Measurements from ENCODE around the gene SNTB2.
"Not testable (repeated sequence)": the region's sequence is repeated elsewhere in the genome, so short reads cannot be mapped to it uniquely, and the experiment has no call there.

SNTB2 gene

DNA sequence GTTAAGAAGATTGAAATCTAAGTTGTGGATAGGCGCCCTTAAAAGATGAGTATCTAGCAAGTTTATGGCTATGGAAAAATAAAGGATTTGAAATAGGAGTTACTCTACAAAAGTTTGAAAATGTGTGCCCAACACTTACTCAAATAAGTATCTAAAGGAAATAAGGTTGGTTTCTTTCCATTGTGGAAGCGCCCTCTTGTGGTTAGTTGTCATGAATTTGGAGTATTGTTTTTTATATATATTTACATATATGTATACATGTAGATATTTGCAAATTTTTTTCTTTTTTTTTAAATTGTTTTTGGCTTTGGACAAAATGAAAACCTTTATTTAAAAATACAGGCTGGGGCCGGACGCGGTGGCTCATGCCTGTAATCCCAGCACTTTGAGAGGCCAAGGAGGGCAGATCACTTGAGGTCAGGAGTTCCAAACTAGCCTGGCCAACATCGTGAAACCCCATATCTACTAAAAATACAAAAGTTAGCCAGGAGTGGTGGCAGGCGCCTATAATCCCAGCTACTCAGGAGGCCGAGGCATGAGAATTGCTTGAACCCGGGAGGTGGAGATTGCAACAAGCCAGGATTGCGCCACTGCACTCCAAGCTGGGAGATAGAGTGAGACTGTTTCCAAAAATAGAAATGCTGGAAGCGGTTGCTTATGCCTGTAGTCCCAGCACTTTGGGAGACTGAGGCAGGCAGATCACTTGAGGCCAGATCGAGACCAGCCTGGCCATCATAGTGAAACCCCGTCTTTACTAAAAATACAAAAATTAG lies 100.2 kb downstream of the SNTB2 start:
- DNase-seq (ENCODE audit: low read depth in 2 of 2) = no peak

DNA sequence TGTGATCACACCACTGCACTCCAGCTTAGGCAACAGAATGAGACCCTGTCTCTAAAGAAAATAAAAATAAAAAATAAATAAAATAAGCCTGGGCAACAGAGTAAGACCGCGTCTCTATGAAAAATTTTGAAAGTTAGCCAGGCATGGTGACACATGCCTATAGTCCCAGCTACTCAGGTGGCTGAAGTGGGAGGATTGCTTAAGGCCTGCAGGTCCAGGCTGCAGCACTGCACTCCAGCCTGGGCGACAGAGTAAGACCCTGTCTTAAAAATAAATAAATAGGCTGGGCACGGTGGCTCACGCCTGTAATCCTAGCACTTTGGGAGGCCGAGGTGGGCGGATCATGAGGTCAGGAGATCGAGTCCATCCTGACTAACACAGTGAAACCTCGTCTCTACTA lies 104.7 kb downstream of the SNTB2 start:
- DNase-seq (ENCODE audit: low read depth in 2 of 2) = not testable (repeated sequence)

DNA sequence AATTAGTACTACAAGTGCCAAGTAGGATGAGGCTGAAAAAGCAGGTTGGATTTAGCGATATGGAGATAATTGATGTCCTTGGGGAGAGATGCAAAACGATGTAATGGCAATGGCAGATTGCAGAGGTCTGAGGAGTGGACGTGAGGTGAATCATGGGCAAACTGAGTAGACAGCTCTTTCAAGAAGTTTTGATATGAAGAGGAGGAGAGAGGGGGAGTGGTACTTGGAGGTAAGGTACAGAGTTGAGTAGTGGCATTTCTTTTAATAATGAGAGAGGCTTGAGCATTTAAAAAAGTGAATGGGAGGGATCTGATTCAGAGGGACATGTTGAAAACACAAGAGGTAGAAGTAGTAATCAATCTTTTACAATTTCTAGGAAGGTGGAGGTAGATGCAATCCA lies 106.4 kb downstream of the SNTB2 start:
- no peak for DNase-seq (ENCODE audit: low read depth in 2 of 2)

DNA sequence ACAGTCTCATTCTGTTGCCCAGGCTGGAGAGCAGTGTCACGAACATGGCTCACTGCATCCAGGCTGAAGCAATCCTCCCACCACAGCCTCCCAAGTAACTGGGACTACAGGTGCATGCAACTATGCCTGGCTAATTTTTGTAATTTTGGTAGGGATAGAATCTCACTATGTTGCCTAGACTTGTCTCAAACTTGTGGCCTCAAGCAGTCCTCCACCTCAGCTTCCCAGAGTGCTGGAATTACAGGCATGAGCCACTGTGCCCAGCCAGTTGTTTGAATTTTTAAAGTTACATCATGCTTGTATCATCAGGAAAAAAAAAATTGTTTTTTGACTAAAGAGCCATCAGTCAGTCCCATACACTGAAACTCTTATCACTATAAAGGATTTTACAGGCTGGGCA lies 107.1 kb downstream of the SNTB2 start:
- DNase-seq (ENCODE audit: low read depth in 2 of 2) = no peak

DNA sequence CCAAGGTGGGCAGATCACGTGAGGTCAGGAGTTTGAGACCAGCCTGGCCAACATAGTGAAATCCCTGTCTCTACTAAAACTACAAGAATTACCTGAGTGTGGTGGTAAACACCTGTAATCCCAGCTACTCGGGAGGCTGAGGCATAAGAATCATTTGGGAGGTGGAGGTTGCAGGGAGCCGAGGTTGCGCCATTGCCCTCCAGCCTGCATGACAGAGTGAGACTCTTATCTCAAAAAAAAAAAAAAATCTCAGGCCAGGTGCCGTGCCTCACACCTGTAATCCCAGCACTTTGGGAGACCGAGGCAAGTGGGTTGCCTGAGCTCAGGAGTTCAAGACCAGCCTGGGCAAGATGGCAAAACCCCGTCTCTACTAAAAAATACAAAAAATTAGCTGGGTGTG lies 109.8 kb downstream of the SNTB2 start:
- DNase-seq (ENCODE audit: low read depth in 2 of 2) = not testable (repeated sequence)

DNA sequence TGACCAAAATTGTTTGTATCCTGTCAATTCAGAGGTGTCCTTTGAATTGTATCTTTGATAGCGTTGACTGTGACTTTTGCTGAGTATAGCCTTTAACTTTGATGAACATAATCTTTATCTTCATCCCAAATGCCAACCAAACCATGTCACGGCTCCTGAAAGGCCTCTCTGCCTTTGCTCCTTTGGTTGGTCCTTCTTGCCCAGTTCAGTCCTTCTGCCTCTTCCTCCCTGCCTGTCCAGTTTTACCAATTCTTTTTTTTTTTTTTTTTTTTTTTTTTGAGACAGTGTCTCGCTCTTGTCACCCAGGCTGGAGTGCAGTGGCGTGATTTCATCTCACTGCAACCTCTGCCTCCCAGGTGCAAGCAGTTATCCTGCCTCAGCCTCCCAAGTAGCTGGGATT lies 111.3 kb downstream of the SNTB2 start:
- no peak for DNase-seq (ENCODE audit: low read depth in 2 of 2)

DNA sequence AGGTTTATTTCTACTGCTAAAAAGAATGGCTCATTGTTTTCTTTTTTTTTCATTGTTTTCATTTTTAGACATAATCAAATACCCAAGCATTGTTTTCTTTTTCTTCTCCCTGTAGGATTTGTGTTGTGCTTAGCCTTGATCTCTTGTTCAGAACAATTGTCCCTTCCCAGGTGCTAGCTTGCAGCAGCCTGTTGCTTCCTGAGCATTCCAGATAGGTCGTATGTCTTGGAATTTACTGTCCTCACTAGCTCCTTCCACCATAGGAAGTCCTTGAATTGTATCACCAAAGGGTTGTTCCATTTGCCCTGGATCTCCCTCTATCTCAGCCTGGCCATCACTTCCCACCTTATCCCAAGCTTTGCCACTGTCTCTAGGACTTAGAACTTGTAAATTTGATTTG lies 114.2 kb downstream of the SNTB2 start:
- no peak for DNase-seq (ENCODE audit: low read depth in 2 of 2)

DNA sequence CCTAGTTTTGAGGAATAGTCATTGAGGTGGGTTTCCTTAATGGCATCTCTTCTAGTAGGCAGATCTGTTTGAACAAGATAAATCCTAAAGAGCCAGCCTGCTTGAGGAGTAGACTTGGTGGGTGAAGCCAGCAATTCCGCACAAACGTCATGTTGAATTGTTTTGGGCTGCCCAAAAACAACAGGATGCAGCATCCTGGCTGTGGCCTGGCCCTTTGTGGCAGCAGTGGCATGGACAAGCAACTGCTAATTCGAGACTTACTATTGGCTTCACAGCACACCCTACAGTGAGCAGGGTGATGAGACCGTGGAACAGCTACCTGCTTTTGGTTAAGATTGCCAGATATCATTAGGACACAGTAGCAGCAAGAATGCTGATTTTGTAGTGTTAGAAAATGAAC lies 114.9 kb downstream of the SNTB2 start:
- DNase-seq (ENCODE audit: low read depth in 2 of 2) = no peak

DNA sequence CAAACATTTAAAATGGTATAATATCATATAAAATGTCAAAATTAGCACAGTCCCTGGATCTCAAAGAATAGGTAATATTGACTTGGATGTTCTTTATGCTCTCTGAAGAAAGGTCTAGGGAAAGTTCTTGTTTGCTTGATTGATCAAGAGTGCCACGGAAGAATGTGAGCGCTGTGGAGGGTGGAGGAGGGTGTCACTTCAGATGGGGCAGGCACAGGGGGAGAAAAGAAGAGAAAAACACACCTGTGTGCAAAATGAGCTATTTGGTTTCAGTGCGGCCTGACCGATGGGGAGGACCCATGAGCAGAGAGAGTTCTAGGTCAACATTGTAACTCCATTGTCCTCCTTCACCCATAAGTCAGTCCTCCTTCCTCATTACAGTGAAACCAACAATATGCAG lies 115.3 kb downstream of the SNTB2 start:
- no peak for DNase-seq (ENCODE audit: low read depth in 2 of 2)

DNA sequence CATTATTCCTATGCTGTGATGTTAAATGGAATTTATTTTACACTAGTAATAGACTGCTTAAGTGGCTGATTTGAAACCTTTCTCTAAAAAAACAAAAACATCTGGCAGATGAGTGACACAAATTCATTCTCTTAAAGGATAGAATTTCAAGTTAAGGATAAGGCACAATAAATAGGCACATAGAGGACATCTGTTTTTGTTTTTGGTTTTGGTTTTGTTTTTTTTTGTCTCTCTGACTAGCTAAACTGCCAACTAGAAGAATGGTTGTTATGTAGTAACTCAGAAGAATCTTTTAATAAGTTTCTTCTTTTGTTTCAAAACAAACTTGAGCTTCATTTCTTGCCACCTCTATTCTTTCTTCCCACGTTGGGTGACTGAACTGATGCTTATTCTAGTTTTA lies 119.1 kb downstream of the SNTB2 start:
- DNase-seq (ENCODE audit: low read depth in 2 of 2) = no peak

DNA sequence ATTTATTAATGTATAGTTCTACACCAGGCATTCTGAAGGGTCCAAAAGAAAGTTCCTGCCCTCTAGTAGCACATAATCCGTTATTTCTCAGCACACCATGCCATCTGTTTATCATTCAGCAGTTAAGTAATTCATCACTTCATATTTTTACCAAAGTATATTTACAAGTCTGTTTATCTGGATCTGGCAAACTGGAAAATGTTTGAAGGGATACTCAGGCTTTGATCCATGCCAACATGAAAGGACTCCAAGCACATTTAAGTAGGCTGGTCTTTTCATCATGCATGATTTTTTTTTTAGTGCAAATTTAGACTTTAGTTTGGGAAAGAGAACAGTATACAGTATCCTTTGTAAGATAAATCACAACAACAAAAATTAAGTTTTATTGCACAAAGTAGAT lies 120.1 kb downstream of the SNTB2 start:
- no peak for DNase-seq (ENCODE audit: low read depth in 2 of 2)

DNA sequence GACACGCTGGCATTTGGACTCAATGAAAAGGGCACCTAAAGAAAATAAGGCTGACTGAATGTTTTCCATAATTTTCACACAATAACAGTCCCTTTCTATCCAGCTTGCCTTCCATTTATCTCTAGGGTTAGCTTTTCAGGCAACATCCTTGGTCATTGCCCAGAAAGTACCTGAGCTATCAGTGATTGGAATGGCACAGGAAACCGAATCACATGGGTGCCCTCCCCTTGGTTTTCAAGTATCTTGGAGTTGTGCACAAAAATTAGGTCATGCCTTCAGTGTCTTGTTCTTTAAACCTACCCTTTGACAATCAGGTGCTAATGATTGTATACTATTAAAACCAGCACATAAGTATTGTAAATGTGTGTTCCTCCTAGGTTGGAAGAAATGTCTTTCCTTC lies 120.9 kb downstream of the SNTB2 start:
- DNase-seq (ENCODE audit: low read depth in 2 of 2) = no peak

DNA sequence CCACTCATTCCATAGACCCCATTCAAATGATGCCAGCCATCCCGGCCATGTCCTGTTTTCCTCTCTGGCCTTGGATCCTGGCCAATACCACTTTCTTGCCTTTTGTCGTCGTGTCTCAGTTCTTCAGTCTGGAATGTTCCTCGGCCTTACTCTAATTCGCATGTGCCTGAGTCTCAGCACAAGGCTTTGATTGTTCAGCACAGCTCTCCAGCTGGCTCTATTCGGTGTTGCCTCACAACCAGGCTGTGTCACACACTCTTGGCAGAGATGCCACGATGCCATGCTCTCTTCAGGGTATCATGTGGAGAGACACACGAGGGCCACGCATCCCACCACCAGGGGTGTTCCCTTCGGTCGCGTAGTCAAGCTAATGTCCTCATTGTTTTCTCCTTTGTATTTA lies 122.4 kb downstream of the SNTB2 start:
- no peak for DNase-seq (ENCODE audit: low read depth in 2 of 2)

DNA sequence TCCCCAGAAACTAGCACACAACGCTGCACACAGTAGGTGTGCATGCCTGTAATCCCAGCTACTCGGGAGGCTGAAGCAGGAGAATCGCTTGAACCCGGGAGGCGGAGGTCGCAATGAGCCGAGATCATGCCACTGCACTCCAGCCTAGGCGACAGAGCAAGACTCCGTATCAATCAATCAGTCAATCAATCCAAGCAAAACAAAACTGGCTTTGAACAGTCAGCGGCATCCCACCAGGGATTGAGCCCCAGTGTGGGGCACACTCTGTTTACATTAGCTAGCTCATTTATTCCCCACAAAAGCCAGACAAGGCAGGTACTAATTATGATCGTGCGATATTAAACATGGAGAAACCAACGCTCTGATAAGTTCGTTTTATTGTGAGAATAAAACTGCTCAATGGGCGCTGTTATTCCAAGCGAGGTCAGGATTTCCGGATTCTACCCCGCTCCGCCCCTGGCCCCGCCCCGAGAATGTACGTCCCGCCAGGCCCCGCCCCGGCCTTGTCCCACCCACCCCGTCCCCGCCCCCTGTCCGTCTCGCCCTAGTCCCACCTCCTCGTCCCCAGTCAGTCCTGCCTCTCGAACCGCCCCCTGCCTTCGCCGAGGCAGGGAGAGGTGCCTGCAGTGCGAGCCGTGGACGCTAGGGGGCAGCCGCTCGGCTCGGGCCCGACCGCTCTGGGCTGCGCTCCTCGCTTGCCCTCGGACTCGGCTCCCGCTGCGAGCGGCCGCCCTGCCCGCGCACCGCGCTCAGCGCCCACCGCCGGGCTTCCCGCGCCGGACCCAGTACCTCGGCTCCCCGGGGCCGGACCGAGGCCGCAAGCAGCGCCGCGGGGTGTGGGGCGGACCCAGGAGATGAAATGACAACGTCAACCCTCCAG lies 123.9 kb downstream of the SNTB2 start, which contains the start of gene VPS4A:
Gene VPS4A (plus strand): TSS at position 698 of the 880 bp plus-strand sequence. CDS start 162 bp downstream, at position 860.
- peak; percentile 93 to 97 for DNase-seq (ENCODE audit: low read depth in 2 of 2)

DNA sequence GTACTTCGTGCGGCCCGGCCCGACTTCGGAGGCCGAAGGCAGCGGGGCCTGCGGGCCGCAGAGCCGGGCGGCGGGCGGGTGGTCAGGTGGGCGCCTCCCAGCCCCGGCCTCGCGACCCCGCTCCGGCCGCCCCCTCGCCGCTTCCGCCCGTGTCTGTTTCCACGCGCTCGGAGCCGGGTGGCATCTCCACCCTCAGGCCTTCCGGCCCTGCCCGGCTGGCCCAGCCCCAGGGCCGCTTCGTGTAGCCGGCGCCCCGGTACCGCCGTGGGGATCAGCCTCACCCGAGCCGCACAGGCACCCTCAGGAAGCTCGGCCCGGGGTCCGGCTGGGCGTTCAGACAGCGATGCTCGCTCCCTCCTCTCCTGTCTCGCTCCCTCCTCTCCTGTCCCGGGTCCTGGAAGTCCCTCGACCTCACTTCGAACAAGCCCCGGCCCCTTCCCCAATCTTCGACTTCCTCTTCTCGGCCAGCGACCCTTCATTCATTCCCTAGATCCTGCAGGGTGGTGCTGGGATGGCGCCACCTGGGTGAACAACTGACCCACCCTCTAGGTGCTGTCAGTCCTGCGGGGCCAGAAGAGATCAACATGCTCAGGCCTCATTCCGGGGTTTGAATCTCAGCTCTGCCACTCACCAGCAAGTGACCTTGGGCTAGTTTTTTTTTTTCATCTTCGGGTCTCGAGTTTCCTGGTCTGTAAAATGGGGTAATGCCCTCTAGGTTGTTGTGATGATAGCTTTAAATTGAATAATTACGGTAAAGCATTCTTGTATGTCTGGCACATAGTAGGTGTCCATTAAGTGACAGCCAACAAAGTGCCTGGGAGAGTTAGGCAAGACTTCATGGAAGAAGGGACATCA lies 124.8 kb downstream of the SNTB2 start:
- no peak for DNase-seq (ENCODE audit: low read depth in 2 of 2)

DNA sequence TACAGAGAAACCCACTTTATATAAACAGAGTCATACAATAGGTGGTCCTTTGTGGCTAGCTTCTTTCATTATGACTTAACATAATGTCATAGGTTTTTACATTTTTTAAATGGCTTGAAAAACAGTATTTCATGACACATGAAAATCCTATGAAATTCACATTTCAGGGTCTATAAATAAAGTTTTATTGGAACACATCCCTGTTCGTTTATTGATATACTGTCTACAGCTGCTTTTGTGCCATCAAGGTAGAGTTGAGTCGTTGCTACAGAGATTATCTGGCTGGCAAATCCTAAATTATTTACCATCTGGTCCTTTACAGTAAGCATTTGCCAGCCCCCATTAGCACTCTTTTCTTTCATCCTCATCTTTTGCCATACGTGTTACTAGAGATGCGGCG lies 126.5 kb downstream of the SNTB2 start:
- DNase-seq (ENCODE audit: low read depth in 2 of 2) = no peak

DNA sequence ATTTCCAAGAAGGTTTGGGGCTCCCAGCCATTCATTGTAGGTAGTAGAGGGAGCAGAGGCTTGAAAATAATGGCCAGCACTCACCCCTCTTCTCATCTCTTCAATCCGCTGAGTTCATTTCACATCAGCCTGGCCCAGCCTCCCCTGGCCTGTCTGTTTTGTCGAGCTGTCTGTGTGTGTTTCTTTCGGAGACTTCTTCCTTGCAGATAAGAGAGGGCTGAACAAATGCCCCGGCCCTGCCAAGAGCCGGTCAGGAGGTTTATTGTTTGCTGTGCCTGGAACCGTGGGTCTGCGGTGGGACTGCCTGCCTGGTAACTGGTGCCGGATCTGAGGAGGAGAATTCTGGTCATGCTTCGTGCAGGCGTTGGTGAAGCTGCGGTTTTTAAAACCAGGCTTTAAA lies 127.6 kb downstream of the SNTB2 start:
- no peak for DNase-seq (ENCODE audit: low read depth in 2 of 2)

DNA sequence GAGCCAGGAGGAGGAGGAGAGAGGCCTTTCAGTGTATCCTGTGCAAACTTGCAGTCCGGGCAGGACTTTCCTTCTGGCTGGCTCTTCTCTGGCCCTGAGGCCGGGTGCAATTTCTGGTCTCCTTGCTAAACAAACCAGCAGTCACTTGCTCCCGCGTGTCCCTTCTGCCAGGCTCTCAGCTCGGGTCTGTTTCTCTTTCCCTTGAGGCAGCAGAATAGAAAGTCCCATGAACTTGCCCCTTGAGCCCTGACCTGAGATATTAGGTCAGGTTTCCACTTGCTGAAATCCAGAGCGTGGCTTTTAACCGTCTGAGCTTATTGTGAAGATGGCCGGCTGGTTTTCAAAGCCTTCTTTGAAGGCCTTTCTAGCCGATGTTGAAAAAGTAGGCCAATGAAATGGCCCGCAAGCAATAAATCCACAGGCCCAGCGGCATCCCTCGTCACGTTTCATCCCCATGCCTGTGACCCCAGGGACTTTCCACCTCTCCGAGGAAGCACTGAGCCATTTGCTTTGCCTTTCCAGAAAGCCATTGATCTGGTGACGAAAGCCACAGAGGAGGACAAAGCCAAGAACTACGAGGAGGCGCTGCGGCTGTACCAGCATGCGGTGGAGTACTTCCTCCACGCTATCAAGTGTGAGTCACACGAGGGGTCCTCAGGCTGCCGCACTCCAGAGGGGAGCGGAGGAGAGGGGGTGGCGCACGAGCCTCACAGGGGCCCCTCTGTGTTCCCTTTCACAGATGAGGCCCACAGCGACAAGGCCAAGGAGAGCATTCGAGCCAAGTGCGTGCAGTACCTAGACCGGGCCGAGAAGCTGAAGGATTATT lies 128.7 kb downstream of the SNTB2 start:
- DNase-seq (ENCODE audit: low read depth in 2 of 2) = no peak

DNA sequence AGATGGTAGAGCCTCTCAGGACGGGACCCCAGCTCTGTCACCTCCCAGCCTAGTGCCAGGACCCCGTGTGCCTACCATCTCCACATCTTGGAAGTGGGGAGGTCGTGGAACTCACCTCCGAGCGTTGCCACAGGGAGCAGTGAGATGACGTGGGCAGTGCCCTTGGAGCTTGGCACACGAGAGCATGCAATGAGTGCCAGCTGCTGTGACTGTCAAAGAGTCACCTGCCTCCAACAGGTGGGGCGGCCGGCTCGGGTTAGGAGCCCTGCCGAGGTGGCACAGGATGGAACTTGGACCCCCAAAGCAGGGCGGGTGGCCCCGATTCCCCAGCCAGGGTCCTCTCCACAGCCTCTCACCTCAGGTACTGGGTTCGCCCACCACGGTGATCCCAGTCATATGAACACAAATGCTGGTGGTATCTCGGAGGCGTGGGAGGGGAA lies 129.7 kb downstream of the SNTB2 start:
- DNase-seq (ENCODE audit: low read depth in 2 of 2) = no peak

DNA sequence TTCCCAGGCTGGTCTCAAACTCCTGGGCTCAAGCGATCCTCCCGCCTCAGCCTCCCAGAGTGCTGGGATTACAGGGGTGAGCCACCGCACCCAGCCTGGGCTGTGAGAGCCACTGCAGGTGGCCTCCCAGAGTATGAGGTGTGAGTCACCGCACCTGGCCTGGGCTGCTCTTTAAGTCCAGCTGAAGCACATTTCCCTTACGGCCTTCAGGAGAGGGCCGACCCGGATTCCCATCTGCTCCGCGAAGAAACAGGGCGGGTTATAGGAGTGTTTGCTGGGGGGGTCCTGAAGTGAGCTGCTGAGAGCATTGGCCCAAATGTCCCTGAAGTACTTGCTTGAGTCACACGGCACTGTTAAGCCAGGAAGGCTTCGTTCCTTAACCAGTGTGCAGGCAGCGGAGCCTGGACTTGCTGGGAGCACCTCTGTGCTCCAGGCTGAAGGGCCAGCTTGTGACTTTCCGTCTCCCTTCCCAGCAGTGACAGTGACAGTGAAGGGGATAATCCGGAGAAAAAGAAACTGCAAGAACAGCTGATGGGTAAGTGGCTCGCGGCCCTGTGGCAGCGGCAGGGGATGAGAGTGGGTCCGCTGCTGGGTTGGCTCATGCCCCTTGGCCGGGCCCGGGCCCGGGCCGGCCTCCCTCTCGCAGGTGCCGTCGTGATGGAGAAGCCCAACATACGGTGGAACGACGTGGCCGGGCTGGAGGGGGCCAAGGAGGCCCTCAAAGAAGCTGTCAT lies 131.4 kb downstream of the SNTB2 start:
- no peak for DNase-seq (ENCODE audit: low read depth in 2 of 2)

Data from stimulated activated CD8-positive, alpha-beta memory T cell treated with anti-CD3 and anti-CD28 coated beads, Interleukin-7, amount 100 ng/mL, for 1 hour (primary cell).